CD8-positive, alpha-beta memory T cell (primary cell): ENCODE results near the gene DES. TPM values are rescaled to one million over a fixed set of nuclear protein-coding genes. Genes with fewer than 3 reads are reported as not detected.

Experiments
- CTCF ChIA-PET: fragments of 350-600 bp; sonication (Branson Sonifier 250); formaldehyde crosslinking; loops from one replicate; lab custom pipeline; 2021; ENCODE audit warnings: antibody characterized with exemption; lab: Charles Lee
- POLR2A ChIA-PET: fragments of 350-600 bp; sonication (Branson Sonifier 250); formaldehyde crosslinking; loops from one replicate; lab custom pipeline; 2021; ENCODE audit warnings: antibody characterized with exemption; lab: Charles Lee
- DNase-seq, 5 donors: peaks; one replicate each; pipeline versions ENCODE4 v3.0.0 to v3.0.0-alpha.2; 2020 to 2022; ENCODE audit warnings: mixed read lengths in 1 of 5
- H3K27ac ChIP-seq: one replicate; pipeline ENCODE4 v1.7.0; 2013; ENCODE audit warnings: low read depth, mild to moderate bottlenecking, low read length, moderate library complexity
- H3K27me3 ChIP-seq: 2 replicates; pipeline ENCODE4 v1.7.0; 2013; ENCODE audit warnings: low read length, mild to moderate bottlenecking; ENCODE audit not compliant: insufficient read depth, poor library complexity, severe bottlenecking
- H3K36me3 ChIP-seq: 2 replicates; pipeline ENCODE4 v1.7.0; 2013; ENCODE audit warnings: mild to moderate bottlenecking, low read length, moderate library complexity; ENCODE audit not compliant: insufficient read depth
- H3K4me1 ChIP-seq: 2 replicates; pipeline ENCODE4 v1.7.0; 2013; ENCODE audit warnings: mild to moderate bottlenecking, low read length, moderate library complexity; ENCODE audit not compliant: insufficient read depth
- H3K4me3 ChIP-seq: 2 replicates; pipeline ENCODE4 v1.7.0; 2013; ENCODE audit warnings: mild to moderate bottlenecking, low read length
- H3K9me3 ChIP-seq: 2 replicates; pipeline ENCODE4 v1.7.0; 2013; ENCODE audit warnings: mild to moderate bottlenecking, low read length
- H3K27ac Mint-ChIP-seq, 8 donors: one replicate each; pipeline ENCODE4 v1.8.0; 2020 to 2021; ENCODE audit warnings: mixed read lengths in 8 of 8, mild to moderate bottlenecking in 6 of 8, inconsistent platforms in 3 of 8, moderate library complexity in 3 of 8
- H3K27me3 Mint-ChIP-seq, 2 donors: one replicate each; pipeline ENCODE4 v1.8.0; 2020 to 2021; ENCODE audit warnings: mixed read lengths in 2 of 2, mild to moderate bottlenecking in 1 of 2, moderate library complexity in 1 of 2
- H3K36me3 Mint-ChIP-seq, 3 donors: one replicate each; pipeline ENCODE4 v1.8.0; 2020 to 2021; ENCODE audit warnings: mixed read lengths in 3 of 3, inconsistent platforms in 1 of 3, mild to moderate bottlenecking in 1 of 3
- H3K4me1 Mint-ChIP-seq, 3 donors: one replicate each; pipeline ENCODE4 v1.8.0; 2020 to 2021; ENCODE audit warnings: mixed read lengths in 3 of 3, inconsistent platforms in 1 of 3, mild to moderate bottlenecking in 1 of 3
- H3K4me3 Mint-ChIP-seq, 7 donors: one replicate each; pipeline ENCODE4 v1.8.0; 2020 to 2021; ENCODE audit warnings: mixed read lengths in 7 of 7, mild to moderate bottlenecking in 6 of 7, moderate library complexity in 4 of 7, inconsistent platforms in 2 of 7
- H3K9me3 Mint-ChIP-seq, 5 donors: one replicate each; pipeline ENCODE4 v1.8.0; 2020 to 2022; ENCODE audit warnings: mixed read lengths in 5 of 5, mild to moderate bottlenecking in 3 of 5, moderate library complexity in 2 of 5, inconsistent platforms in 1 of 5
- polyA plus RNA-seq: library from polyadenylated mRNA; unstranded; fragments of 300-500 nt; fragmentation: Illumina TruSeq; gene quantifications from one replicate; pipeline ENCODE4 v1.2.3, GENCODE V29; 2021
- total RNA-seq, 2 experiments: library from RNA; stranded (reverse); gene quantifications; one replicate each; pipeline ENCODE4 v1.2.3, GENCODE V29; 2021

DES gene
- total and polyA plus RNA-seq, 3 experiments from 2014 or later, result not detected

DNA sequence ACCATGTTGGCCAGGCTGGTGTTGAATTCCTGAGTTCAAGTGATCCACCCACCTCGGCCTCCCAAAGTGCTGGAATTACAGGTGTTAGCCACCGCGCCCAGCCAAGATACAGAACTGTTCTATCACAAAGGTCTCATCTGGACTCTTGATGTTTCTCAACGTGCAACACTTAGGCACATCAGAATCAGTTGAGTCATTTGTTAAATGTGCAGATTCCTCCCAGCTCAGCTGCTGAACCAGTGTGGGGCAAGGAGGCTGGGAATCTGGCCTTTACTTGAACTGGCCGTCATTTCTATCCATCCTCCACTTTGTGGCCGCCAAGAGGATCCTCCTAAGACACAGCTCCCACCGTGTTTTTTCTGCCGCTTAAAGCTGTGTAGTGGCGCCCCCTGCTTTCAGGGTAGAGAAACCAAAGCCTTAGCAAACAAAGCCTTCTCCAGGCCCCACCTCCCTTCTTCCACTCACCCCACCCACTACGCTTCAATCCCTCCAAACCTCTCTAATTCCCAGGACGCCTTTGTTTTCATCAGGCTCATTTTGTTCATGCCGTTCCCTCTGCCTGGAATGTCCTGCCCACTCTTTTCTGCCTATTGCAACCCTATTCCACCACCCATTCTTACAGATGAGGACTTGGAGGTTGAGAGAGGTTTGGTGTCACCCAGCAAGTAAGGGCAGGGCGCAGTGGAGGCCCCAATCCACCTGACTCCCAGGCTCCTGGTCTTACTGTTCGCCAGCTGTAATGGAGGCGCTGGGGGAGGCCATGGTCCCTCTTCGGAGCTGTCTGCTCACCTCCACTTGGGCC lies 15.7 kb downstream of the DES start:
- Mint-ChIP-seq H3K4me3 (no peak overlapping the region), H3K27ac (no peak overlapping the region), H3K27me3 (peaks cover 16 to 25% of the 10 kb centered on the region in 2 donors), H3K9me3 (no peaks in the 10 kb centered on the region), H3K36me3 (no peaks in the 10 kb centered on the region), H3K4me1 (no peaks in the 10 kb centered on the region)
- DNase-seq, result no peak
- CTCF ChIA-PET, result interaction anchor here (1.0 to 1.1 kb wide), 2 partner anchors 13 to 32 kb away, joined by 3 to 5 read pairs; no protein-coding TSS in a partner anchor
- Histone ChIP-seq H3K4me1 (no peaks in the 10 kb centered on the region), H3K27me3 (peaks cover 8% of the 10 kb centered on the region), H3K4me3 (no peak overlapping the region), H3K27ac (no peak overlapping the region), H3K36me3 (no peaks in the 10 kb centered on the region), H3K9me3 (no peaks in the 10 kb centered on the region)
- POLR2A ChIA-PET, result no interaction called here

DNA sequence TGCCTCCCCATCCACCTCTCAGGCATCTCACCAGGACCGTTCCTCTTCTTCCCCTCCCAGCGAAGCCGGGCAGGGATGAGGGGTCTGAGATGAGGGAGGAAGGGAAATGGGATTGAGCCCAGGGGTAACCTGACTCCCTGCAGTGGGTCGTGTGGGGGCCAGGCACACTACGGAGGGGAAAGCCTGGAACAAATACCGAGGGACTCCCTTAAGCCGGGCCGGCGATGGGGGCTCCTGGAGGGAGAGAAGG lies 16.2 kb downstream of the DES start:
- no peak overlapping the region for H3K27ac ChIP-seq
- H3K27me3 ChIP-seq, result peaks cover 8% of the 10 kb centered on the region
- H3K4me1 ChIP-seq, result no peaks in the 10 kb centered on the region
- Mint-ChIP-seq H3K4me1 (no peaks in the 10 kb centered on the region), H3K9me3 (no peaks in the 10 kb centered on the region), H3K4me3 (no peak overlapping the region), H3K27ac (no peak overlapping the region), H3K27me3 (peaks cover 16 to 25% of the 10 kb centered on the region in 2 donors), H3K36me3 (no peaks in the 10 kb centered on the region)
- ChIA-PET POLR2A (no interaction called here), CTCF (interaction anchor here (0.8 to 1.1 kb wide), 3 partner anchors 12 to 96 kb away, joined by 3 to 5 read pairs (median 3); no protein-coding TSS in a partner anchor)
- H3K36me3 ChIP-seq, result no peaks in the 10 kb centered on the region
- H3K9me3 ChIP-seq, result no peaks in the 10 kb centered on the region
- no peak for DNase-seq
- no peak overlapping the region for H3K4me3 ChIP-seq

DNA sequence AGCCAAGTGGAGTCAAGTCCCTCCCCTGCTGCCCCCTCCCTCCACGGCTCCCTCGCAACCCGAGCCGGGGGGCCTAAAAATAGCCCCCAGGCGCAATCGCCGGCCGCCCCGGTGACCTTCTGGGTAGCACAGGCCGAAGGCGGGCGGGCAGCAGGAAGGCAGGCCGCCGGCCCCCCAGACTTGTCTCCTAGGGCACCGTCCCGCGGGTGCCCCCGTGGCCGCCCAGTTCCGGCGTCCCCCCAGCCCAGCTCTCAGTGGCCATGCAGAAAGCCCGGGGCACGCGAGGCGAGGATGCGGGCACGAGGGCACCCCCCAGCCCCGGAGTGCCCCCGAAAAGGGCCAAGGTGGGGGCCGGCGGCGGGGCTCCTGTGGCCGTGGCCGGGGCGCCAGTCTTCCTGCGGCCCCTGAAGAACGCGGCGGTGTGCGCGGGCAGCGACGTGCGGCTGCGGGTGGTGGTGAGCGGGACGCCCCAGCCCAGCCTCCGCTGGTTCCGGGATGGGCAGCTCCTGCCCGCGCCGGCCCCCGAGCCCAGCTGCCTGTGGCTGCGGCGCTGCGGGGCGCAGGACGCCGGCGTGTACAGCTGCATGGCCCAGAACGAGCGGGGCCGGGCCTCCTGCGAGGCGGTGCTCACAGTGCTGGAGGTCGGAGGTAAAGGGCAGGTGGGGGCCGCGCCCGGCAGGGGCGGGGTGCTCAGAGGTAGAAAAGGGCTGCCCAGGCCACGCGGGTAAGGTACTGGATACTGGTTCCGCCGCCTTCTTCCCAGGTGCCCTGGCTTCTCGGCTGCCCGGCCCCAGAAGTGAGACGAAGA lies 16.7 kb downstream of the DES start, which contains the start of gene SPEG:
Gene SPEG (plus strand): TSS at position 126 of the 808 bp plus-strand sequence. CDS start 135 bp downstream, at position 261.
- Histone ChIP-seq H3K9me3 (no peaks in the 10 kb centered on the region), H3K4me3 (no peak within 1 kb of the TSS), H3K4me1 (no peaks in the 10 kb centered on the region), H3K27ac (no peak within 1 kb of the TSS), H3K36me3 (no peaks in the 10 kb centered on the region), H3K27me3 (peaks cover 8% of the 10 kb centered on the region)
- H3K27me3 Mint-ChIP-seq, result peaks cover 16 to 29% of the 10 kb centered on the region in 2 donors
- H3K9me3 Mint-ChIP-seq, result no peaks in the 10 kb centered on the region
- H3K4me3 Mint-ChIP-seq, result no peak within 1 kb of the TSS
- DNase-seq, result no peak
- POLR2A ChIA-PET, result no interaction called here
- CTCF ChIA-PET, result interaction anchor here (0.8 to 1.1 kb wide), 3 partner anchors 12 to 95 kb away, joined by 3 to 5 read pairs (median 3); no protein-coding TSS in a partner anchor
- H3K27ac Mint-ChIP-seq, result no peak within 1 kb of the TSS
- H3K36me3 Mint-ChIP-seq, result no peaks in the 10 kb centered on the region
- no peaks in the 10 kb centered on the region for H3K4me1 Mint-ChIP-seq

DNA sequence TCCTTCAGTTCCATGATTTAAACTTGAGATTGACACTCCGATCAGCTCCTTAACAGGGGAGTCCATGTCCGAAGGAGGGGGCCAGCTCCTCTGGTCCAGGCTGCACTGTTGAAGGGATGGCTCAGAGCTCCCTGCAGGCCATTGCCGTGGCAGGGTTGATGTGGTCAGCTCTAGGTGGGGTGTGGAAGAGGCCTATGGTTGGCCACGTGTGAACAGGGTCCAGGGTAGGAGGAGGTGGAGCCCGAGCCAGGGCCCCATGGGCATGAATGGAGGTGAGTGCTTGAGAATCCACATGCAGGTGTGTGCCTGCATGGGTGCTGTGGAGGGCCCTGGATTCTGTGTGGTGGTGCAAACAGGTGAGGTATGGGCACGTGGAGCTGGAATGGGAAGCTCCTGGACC lies 17.5 kb downstream of the DES start:
- H3K4me3 ChIP-seq, result no peak overlapping the region

DNA sequence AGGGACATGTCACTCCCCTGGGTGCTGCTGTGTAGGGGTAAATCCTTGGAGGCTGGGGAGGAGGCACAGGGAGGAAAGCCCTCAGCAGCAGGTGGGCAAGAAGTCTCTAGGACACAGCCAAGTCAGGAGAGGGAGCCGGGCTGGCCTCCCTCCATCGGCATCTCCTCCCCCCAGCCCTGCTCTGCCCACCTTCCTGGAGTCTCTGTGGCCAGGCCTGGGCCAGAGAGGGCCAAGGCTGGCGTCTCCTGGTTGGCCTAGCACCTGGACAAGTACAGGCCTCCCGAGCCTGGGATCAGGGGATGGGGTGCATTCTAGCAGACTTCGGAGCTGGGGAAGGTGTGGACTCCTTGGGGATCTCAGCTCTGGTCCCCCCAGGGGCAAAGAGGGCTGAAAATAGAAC lies 18.3 kb downstream of the DES start:
- Histone ChIP-seq H3K4me1 (no peaks in the 10 kb centered on the region), H3K36me3 (no peaks in the 10 kb centered on the region), H3K9me3 (no peaks in the 10 kb centered on the region), H3K27me3 (peaks cover 13% of the 10 kb centered on the region), H3K27ac (no peak overlapping the region), H3K4me3 (no peak overlapping the region)
- ChIA-PET POLR2A (no interaction called here), CTCF (interaction anchor here (0.9 kb wide), 1 partner anchor 19 kb away, joined by 3 read pairs; no protein-coding TSS in a partner anchor)
- no peak for DNase-seq
- Mint-ChIP-seq H3K9me3 (no peaks in the 10 kb centered on the region), H3K4me3 (no peak overlapping the region), H3K4me1 (peaks cover 8% of the 10 kb centered on the region in 3 donors), H3K27me3 (peaks cover 26 to 42% of the 10 kb centered on the region in 2 donors), H3K27ac (no peak overlapping the region), H3K36me3 (no peaks in the 10 kb centered on the region)

More for the DNA sequence above, 17.5 kb downstream of the DES start:
- ChIA-PET POLR2A (no interaction called here), CTCF (no interaction called here)
- no peaks in the 10 kb centered on the region for H3K9me3 ChIP-seq
- peaks cover 10% of the 10 kb centered on the region for H3K27me3 ChIP-seq
- H3K36me3 ChIP-seq, result no peaks in the 10 kb centered on the region
- no peak for DNase-seq
- H3K36me3 Mint-ChIP-seq, result no peaks in the 10 kb centered on the region
- H3K27ac Mint-ChIP-seq, result no peak overlapping the region
- no peaks in the 10 kb centered on the region for H3K4me1 ChIP-seq
- no peak overlapping the region for H3K27ac ChIP-seq
- no peak overlapping the region for H3K4me3 Mint-ChIP-seq
- H3K4me1 Mint-ChIP-seq, result peaks cover 0 to under 1% (median under 1%) of the 10 kb centered on the region in 3 donors
- H3K27me3 Mint-ChIP-seq, result peaks cover 22 to 34% of the 10 kb centered on the region in 2 donors
- no peaks in the 10 kb centered on the region for H3K9me3 Mint-ChIP-seq

DNA sequence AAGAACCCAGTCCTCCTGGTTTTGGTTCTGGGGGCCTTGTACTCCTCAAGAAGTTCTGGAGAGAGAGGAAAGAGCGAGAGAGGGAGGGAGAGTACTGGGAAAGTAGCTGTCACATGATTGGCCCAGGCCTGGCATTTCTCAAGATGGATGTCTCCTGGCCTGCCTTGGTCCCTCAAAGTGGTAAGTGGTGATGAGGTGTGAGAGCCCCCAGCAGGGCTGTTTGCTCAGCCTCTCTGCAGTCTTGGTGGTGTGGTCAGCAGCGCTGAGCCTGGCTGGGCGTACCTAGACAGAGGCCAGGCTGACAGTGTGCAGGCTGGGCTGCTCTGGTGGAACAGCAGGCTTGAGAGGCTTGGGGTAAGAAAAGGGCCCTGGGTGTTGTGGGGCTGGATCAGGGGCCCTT lies 19.0 kb downstream of the DES start:
- no peak for DNase-seq
- Histone ChIP-seq H3K27me3 (peaks cover 13% of the 10 kb centered on the region), H3K4me3 (no peak overlapping the region), H3K9me3 (no peaks in the 10 kb centered on the region), H3K36me3 (no peaks in the 10 kb centered on the region), H3K4me1 (no peaks in the 10 kb centered on the region), H3K27ac (no peak overlapping the region)
- no peaks in the 10 kb centered on the region for H3K36me3 Mint-ChIP-seq
- peaks cover 8 to 9% (median 9%) of the 10 kb centered on the region in 3 donors for H3K4me1 Mint-ChIP-seq
- no peaks in the 10 kb centered on the region for H3K9me3 Mint-ChIP-seq
- H3K27ac Mint-ChIP-seq, result no peak overlapping the region
- ChIA-PET CTCF (interaction anchor here (0.9 kb wide), 1 partner anchor 18 kb away, joined by 3 read pairs; no protein-coding TSS in a partner anchor), POLR2A (no interaction called here)
- H3K4me3 Mint-ChIP-seq, result no peak overlapping the region
- H3K27me3 Mint-ChIP-seq, result peaks cover 27 to 42% of the 10 kb centered on the region in 2 donors

DNA sequence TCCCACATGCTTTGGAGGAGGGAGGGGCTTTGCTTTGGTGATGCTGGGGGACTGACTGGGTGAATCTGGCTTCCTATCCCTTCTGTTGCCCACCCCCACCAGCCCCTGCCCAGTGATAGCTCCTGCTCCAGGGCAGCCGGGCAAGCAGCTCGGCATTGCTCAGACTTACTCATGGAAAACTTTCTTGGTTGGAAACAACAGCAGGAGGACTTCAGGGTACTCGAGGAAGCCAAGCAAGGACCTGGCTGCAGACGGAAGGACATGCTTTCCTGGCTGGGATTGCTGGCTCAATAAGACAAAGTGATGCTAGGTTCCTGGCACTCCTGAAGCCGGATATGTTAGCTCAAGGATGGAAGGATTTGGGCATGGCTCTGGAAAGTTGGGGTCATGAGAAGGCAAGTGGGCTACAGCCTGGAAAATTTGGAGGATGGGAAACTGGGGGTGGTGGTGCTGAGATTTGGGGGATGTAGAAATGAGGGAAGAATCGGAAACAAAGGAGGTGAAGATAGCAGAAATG lies 19.6 kb downstream of the DES start:
- Mint-ChIP-seq H3K27ac (no peak overlapping the region), H3K9me3 (no peaks in the 10 kb centered on the region), H3K4me3 (no peak overlapping the region), H3K36me3 (no peaks in the 10 kb centered on the region), H3K27me3 (peaks cover 25 to 47% of the 10 kb centered on the region in 2 donors), H3K4me1 (peaks cover 10 to 13% (median 12%) of the 10 kb centered on the region in 3 donors)
- Histone ChIP-seq H3K4me1 (no peaks in the 10 kb centered on the region), H3K9me3 (no peaks in the 10 kb centered on the region), H3K36me3 (no peaks in the 10 kb centered on the region), H3K27ac (no peak overlapping the region), H3K4me3 (no peak overlapping the region), H3K27me3 (peaks cover 13% of the 10 kb centered on the region)
- POLR2A ChIA-PET, result no interaction called here
- no peak for DNase-seq
- CTCF ChIA-PET, result interaction anchor here (1.8 kb wide), 1 partner anchor 72 kb away, joined by 5 read pairs; no protein-coding TSS in a partner anchor
